ENCODE results near the gene BCAP29. TPM values are rescaled to one million over a fixed set of nuclear protein-coding genes. Genes with fewer than 3 reads are reported as not detected.

The BCAP29 gene
- total RNA-seq, 3 donors from 2014 or later: 68.8 to 101 (median 78.2) TPM

- H3K27me3 ChIP-seq: no peaks in the 10 kb centered on the region
- TF ChIP-seq CTCF (IDR thresholded peaks at IDR 0.05) (no peak), POLR2A (IDR thresholded peaks at IDR 0.05) (no peak), POLR2AphosphoS5 (IDR thresholded peaks at IDR 0.05) (no peak)
- H3K4me1 ChIP-seq: no peaks in the 10 kb centered on the region
- H3K4me3 ChIP-seq: no peak overlapping the region
- H3K27ac ChIP-seq: no peak overlapping the region
- intact Hi-C loops (cut with DNase I; ENCODE audit: low total_unique reads): no loop called here
- no peak for DNase-seq (ENCODE audit: low spot score in 2 of 2)
- H3K9me3 ChIP-seq: peaks cover 5 to 12% of the 10 kb centered on the region in 2 donors
- H3K36me3 ChIP-seq: no peaks in the 10 kb centered on the region
These were observed 36.6 kb upstream of the BCAP29 start for GRCh38 chr7:107543338-107543993.

DNA sequence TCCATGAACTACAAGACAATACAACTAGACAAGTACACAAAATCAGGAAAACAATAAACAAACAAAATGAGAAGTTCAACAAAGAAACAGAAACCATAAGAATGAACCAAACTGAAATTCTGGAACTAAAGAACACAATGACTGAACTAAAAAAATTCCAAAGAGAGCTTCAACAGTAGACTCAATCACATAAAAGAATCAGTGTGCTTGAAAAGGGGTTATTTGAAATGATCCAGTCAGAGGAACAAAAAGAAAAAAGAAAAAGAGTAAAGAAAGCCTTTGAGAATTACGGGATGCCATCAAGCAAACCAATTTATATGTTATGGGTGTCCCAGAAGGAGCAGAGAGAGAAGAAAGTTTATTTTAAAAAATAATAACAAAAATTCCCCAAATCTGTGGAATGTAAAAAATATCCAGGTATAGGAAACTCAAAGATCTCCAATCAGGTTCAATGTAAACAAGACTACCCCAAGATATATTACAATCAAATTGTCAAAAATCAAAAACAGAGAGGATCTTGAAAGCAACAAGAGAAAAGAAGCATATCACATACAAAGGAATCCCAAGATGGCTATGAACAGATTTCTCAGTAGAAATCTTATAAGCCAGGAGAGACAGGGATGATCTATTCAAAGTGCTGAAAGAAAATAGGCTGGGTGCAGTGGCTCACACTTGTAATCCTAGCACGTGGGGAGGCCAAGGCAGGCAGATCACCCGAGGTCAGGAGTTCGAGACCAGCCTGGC is 35.0 kb upstream of the BCAP29 start:
- H3K4me3 ChIP-seq: no peak overlapping the region
- no peak for DNase-seq (ENCODE audit: low spot score in 2 of 2)
- no peaks in the 10 kb centered on the region for H3K27me3 ChIP-seq
- H3K36me3 ChIP-seq: no peaks in the 10 kb centered on the region
- no peak for TF ChIP-seq POLR2A (IDR thresholded peaks at IDR 0.05)
- TF ChIP-seq POLR2AphosphoS5 (IDR thresholded peaks at IDR 0.05): no peak
- no peak for TF ChIP-seq CTCF (IDR thresholded peaks at IDR 0.05)
- intact Hi-C loops (cut with DNase I; ENCODE audit: low total_unique reads): no loop called here
- peaks cover 5 to 12% of the 10 kb centered on the region in 2 donors for H3K9me3 ChIP-seq
- H3K4me1 ChIP-seq: no peaks in the 10 kb centered on the region
- H3K27ac ChIP-seq: no peak overlapping the region

DNA sequence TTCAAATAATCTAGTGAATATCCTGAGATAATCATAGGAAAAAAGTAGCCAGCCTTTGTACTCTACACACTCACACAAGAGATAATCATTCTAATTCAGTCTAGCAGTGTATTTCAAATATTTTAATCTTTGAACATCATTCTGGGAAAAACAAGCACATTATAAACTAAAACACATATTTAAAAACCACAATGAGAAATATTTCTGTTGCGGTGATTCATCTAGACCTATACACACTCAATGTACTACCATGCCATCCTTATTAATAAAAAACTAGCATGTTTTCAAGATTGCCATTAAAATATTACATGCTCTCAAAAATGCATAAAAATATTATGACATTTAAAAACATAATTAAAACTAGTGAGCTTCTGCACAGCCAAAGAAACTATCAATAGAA is 28.1 kb upstream of the BCAP29 start:
- no peak for DNase-seq (ENCODE audit: low spot score in 2 of 2)
- no peaks in the 10 kb centered on the region for H3K36me3 ChIP-seq
- H3K27ac ChIP-seq: no peak overlapping the region
- no peaks in the 10 kb centered on the region for H3K27me3 ChIP-seq
- no peak for TF ChIP-seq POLR2A (IDR thresholded peaks at IDR 0.05)
- no peak for TF ChIP-seq POLR2AphosphoS5 (IDR thresholded peaks at IDR 0.05)
- TF ChIP-seq CTCF (IDR thresholded peaks at IDR 0.05): no peak
- no peaks in the 10 kb centered on the region for H3K4me1 ChIP-seq
- H3K4me3 ChIP-seq: no peak overlapping the region
- intact Hi-C loops (cut with DNase I; ENCODE audit: low total_unique reads): no loop called here
- no peaks in the 10 kb centered on the region for H3K9me3 ChIP-seq

GRCh38 chr7:107555893-107556292 is 24.2 kb upstream of the BCAP29 start:
- no peak for DNase-seq (ENCODE audit: low spot score in 2 of 2)
- no peak overlapping the region for H3K27ac ChIP-seq
- H3K4me1 ChIP-seq: no peaks in the 10 kb centered on the region
- no peaks in the 10 kb centered on the region for H3K36me3 ChIP-seq
- H3K27me3 ChIP-seq: no peaks in the 10 kb centered on the region
- no peaks in the 10 kb centered on the region for H3K9me3 ChIP-seq
- intact Hi-C loops (cut with DNase I; ENCODE audit: low total_unique reads): no loop called here
- H3K4me3 ChIP-seq: no peak overlapping the region
- TF ChIP-seq CTCF (IDR thresholded peaks at IDR 0.05) (no peak), POLR2AphosphoS5 (IDR thresholded peaks at IDR 0.05) (no peak), POLR2A (IDR thresholded peaks at IDR 0.05) (no peak)

- TF ChIP-seq CTCF (IDR thresholded peaks at IDR 0.05) (no peak), POLR2AphosphoS5 (IDR thresholded peaks at IDR 0.05) (no peak), POLR2A (IDR thresholded peaks at IDR 0.05) (no peak)
These were observed 20.2 kb upstream of the BCAP29 start for GRCh38 chr7:107559864-107560263.

More at GRCh38 chr7:107559864-107560263, 20.2 kb upstream of the BCAP29 start:
- no peak for DNase-seq (ENCODE audit: low spot score in 2 of 2)
- H3K9me3 ChIP-seq: no peaks in the 10 kb centered on the region
- H3K4me1 ChIP-seq: no peaks in the 10 kb centered on the region
- no peak overlapping the region for H3K4me3 ChIP-seq
- intact Hi-C loops (cut with DNase I; ENCODE audit: low total_unique reads): no loop called here
- H3K27me3 ChIP-seq: no peaks in the 10 kb centered on the region
- H3K36me3 ChIP-seq: no peaks in the 10 kb centered on the region
- no peak overlapping the region for H3K27ac ChIP-seq

All from breast epithelium (tissue), 4 donors.